ENCODE results near the gene BLVRB.

DNA sequence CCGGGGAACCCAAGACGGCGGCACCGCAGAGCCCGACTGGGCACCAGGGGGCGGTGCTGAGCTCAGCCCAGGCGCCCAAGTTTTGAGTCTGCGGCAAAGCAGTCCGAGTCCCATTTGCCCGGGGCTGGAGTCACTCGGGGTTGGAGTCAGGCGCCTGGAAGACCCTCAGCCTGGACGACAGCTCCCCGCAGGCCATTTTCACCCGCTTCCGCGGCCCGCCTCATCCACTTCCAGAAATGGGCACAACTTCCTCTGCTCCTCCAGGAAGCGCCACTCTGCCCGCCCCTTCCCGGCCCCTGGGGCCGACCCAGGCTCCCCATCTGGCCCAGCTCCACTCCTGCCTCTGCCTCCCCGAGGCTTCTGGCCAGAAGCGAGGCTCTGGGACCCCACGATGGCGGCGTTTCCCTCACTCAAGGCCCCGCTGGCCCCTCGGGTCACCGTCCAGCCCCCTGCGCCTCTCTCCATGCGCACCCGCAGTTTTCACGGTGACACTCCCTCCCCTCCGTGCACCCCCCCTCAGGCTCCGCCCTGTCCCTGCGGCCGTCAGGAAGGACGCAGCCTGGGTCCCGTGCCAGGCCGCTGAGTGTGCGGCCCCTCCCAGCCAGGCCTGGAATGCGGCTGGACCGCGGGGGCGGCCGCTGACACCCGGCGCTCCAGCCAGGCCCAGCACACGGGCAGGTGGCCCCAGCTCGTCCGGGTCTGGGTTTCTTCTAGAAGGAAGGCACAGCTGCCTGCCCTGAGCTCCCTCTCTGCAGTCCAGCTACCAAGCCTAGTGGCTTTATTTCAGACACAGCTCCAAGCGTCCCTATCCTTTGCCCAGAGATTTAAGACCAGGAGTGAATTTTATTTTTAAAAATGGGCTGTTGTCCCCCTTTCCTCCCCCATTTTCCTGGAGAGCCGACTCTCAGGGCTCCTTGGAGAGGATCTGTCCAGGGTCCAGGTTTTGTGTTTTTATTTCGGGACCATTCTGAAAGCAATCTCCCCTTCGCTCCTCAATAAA, 44.5 kb downstream of the BLVRB start:
- TF ChIP-seq, protein P1, sequence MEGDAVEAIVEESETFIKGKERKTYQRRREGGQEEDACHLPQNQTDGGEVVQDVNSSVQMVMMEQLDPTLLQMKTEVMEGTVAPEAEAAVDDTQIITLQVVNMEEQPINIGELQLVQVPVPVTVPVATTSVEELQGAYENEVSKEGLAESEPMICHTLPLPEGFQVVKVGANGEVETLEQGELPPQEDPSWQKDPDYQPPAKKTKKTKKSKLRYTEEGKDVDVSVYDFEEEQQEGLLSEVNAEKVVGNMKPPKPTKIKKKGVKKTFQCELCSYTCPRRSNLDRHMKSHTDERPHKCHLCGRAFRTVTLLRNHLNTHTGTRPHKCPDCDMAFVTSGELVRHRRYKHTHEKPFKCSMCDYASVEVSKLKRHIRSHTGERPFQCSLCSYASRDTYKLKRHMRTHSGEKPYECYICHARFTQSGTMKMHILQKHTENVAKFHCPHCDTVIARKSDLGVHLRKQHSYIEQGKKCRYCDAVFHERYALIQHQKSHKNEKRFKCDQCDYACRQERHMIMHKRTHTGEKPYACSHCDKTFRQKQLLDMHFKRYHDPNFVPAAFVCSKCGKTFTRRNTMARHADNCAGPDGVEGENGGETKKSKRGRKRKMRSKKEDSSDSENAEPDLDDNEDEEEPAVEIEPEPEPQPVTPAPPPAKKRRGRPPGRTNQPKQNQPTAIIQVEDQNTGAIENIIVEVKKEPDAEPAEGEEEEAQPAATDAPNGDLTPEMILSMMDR (IDR thresholded peaks at IDR 0.05 in 2 of 3, conservative IDR thresholded peaks at IDR 0.05 in 1 of 3; ENCODE audit: borderline replicate concordance in 1 of 3, insufficient read depth in 1 of 3, low read depth in 2 of 3, low read length in 2 of 3) = peak in 2 of 3 experiments; percentile 87 to 97; a peak in 5 of 6 replicates
- TF ChIP-seq YY1 (IDR thresholded peaks at IDR 0.05; ENCODE audit: extremely low read depth, insufficient replicate concordance, low read depth, low read length) = peak; percentile 63
- no peak for TF ChIP-seq ZNF274 (IDR thresholded peaks at IDR 0.05; ENCODE audit: low read depth, low read length)
- no peak for TF ChIP-seq EZH2phosphoT487 (IDR thresholded peaks at IDR 0.05; ENCODE audit: borderline replicate concordance)
- TF ChIP-seq POLR2A (IDR thresholded peaks at IDR 0.05; ENCODE audit: borderline replicate concordance, extremely low read depth, insufficient read depth, insufficient read length) = peak; percentile 65
- TF ChIP-seq REST (IDR thresholded peaks at IDR 0.05; ENCODE audit: low read depth) = no peak
- no peak for TF ChIP-seq ATF3 (IDR thresholded peaks at IDR 0.05)
- TF ChIP-seq TCF7L2 (IDR thresholded peaks at IDR 0.05; ENCODE audit: borderline replicate concordance, extremely low read depth, insufficient read depth, insufficient read length) = peak; percentile 41
- peak; percentile 59; the same call in 1 of the 2 replicates for TF ChIP-seq ZFX (IDR thresholded peaks at IDR 0.05)
- peak; percentile 68 for TF ChIP-seq ZBTB33 (IDR thresholded peaks at IDR 0.05; ENCODE audit: extremely low read depth, insufficient replicate concordance, low read length)
